Skin epidermis (tissue), 12 donors: Measurements from ENCODE around the gene NEURL1.

ENCODE experiments used
- H3K27ac ChIP-seq, 21 experiments: fragments of 200-600 bp; sonication (generic) in 11 of 21; one replicate each; pipeline ENCODE4 v1.5.0; 2020; ENCODE audit warnings: mild to moderate bottlenecking in 3 of 21, inconsistent platforms in 2 of 21, moderate library complexity in 2 of 21
- H3K4me3 ChIP-seq, 7 experiments: fragments of 200-600 bp; sonication (generic) in 2 of 7; one replicate each; pipeline ENCODE4 v1.5.0; 2020; ENCODE audit warnings: inconsistent platforms in 2 of 7, mild to moderate bottlenecking in 2 of 7, moderate library complexity in 1 of 7

NEURL1 gene

GRCh38 chr10:103610921-103611511, 117.5 kb downstream of the NEURL1 start:
- Histone ChIP-seq H3K4me3 (no peak overlapping the region), H3K27ac (peak overlapping the region in 1 of 21 experiments; percentile 35)

- H3K4me3 ChIP-seq = no peak overlapping the region
- H3K27ac ChIP-seq = peak overlapping the region in 2 of 21 experiments; percentile 15 to 35
Observed at GRCh38 chr10:103612462-103613365, 119.2 kb downstream of the NEURL1 start.

GRCh38 chr10:103613616-103614015, 120.1 kb downstream of the NEURL1 start:
- Histone ChIP-seq H3K27ac (peak overlapping the region in 1 of 21 experiments; percentile 19), H3K4me3 (no peak overlapping the region)

GRCh38 chr10:103614306-103615158, 121.0 kb downstream of the NEURL1 start:
- H3K27ac ChIP-seq = peak overlapping the region in 13 of 21 experiments; percentile 7 to 65 (median 17)
- H3K4me3 ChIP-seq = no peak overlapping the region

- Histone ChIP-seq H3K4me3 (no peak overlapping the region), H3K27ac (peak overlapping the region in 16 of 21 experiments; percentile 7 to 77 (median 42))
Observed at GRCh38 chr10:103616705-103617601, 123.4 kb downstream of the NEURL1 start.

GRCh38 chr10:103617602-103618385, 124.3 kb downstream of the NEURL1 start:
- Histone ChIP-seq H3K27ac (peak overlapping the region in 14 of 21 experiments; percentile 22 to 77 (median 55)), H3K4me3 (no peak overlapping the region)

GRCh38 chr10:103618575-103619423, 125.3 kb downstream of the NEURL1 start:
- Histone ChIP-seq H3K4me3 (no peak overlapping the region), H3K27ac (peak overlapping the region in 15 of 21 experiments; percentile 22 to 77 (median 52))

- peak overlapping the region in 20 of 21 experiments; percentile 9 to 77 (median 48) for H3K27ac ChIP-seq
Observed at GRCh38 chr10:103619424-103620351, 126.2 kb downstream of the NEURL1 start.

GRCh38 chr10:103620352-103620740, 126.8 kb downstream of the NEURL1 start:
- Histone ChIP-seq H3K27ac (peak overlapping the region in 18 of 21 experiments; percentile 9 to 77 (median 50)), H3K4me3 (no peak overlapping the region)

More at GRCh38 chr10:103619424-103620351, 126.2 kb downstream of the NEURL1 start:
- H3K4me3 ChIP-seq = no peak overlapping the region

GRCh38 chr10:103620891-103621782, 127.6 kb downstream of the NEURL1 start:
- Histone ChIP-seq H3K4me3 (no peak overlapping the region), H3K27ac (peak overlapping the region in 14 of 21 experiments; percentile 4 to 77 (median 49))

- Histone ChIP-seq H3K27ac (peak overlapping the region in 13 of 21 experiments; percentile 4 to 64 (median 48)), H3K4me3 (no peak overlapping the region)
Observed at GRCh38 chr10:103621783-103622125, 128.2 kb downstream of the NEURL1 start.

GRCh38 chr10:103622286-103622685, 128.8 kb downstream of the NEURL1 start:
- no peak overlapping the region for H3K4me3 ChIP-seq
- H3K27ac ChIP-seq = peak overlapping the region in 11 of 21 experiments; percentile 4 to 64 (median 50)

GRCh38 chr10:103622935-103623574, 129.6 kb downstream of the NEURL1 start:
- H3K27ac ChIP-seq = peak overlapping the region in 7 of 21 experiments; percentile 6 to 64 (median 36)
- no peak overlapping the region for H3K4me3 ChIP-seq

- Histone ChIP-seq H3K27ac (peak overlapping the region in 2 of 21 experiments; percentile 20 to 38), H3K4me3 (no peak overlapping the region)
Observed at GRCh38 chr10:103626178-103626577, 132.7 kb downstream of the NEURL1 start.
